HepG2 (cell line): ENCODE data around the gene HSPA1L. TPM values are rescaled to one million over a fixed set of nuclear protein-coding genes. Genes with fewer than 3 reads are reported as not detected.

Experiments used
- AFF4 ChIP-seq: sonication (generic); formaldehyde crosslinking; IDR thresholded peaks from 2 replicates; pipeline ENCODE4 v1.4.0; 2020; ENCODE audit warnings: missing genetic modification reagents
- ARNT2 ChIP-seq: sonication (generic); formaldehyde crosslinking; IDR thresholded peaks from 2 replicates; pipeline ENCODE4 v1.8.0; 2022; ENCODE audit warnings: mild to moderate bottlenecking, low read depth, missing genetic modification reagents, moderate library complexity
- BORCS8-MEF2B ChIP-seq: sonication (generic); formaldehyde crosslinking; IDR thresholded peaks from 2 replicates; pipeline ENCODE4 v1.8.0; 2022; ENCODE audit warnings: mild to moderate bottlenecking, missing genetic modification reagents
- CHD4 ChIP-seq: fragments of 200-600 bp; sonication (generic); IDR thresholded peaks from 2 replicates; pipeline ENCODE4 v1.7.0; 2017; ENCODE audit warnings: mild to moderate bottlenecking, low read length, borderline replicate concordance
- GLMP ChIP-seq: sonication (generic); formaldehyde crosslinking; IDR thresholded peaks from 2 replicates; pipeline ENCODE4 v1.9.0; 2021; ENCODE audit warnings: missing genetic modification reagents, mild to moderate bottlenecking, borderline replicate concordance
- GRHL1 ChIP-seq: sonication (generic); formaldehyde crosslinking; conservative IDR thresholded peaks from 2 replicates; pipeline ENCODE4 v1.8.0; 2022; ENCODE audit warnings: missing genetic modification reagents
- HNRNPH1 ChIP-seq: fragments of 200-400 bp; formaldehyde crosslinking; optimal IDR thresholded peaks from 2 replicates; pipeline ENCODE3; 2017; ENCODE audit warnings: mild to moderate bottlenecking, low read depth, low read length
- MAFK ChIP-seq, 2 experiments: IDR thresholded peaks in 1 of 2; conservative IDR thresholded peaks in 1 of 2; 2 replicates each; pipeline ENCODE4 v1.6.1; 2011; ENCODE audit warnings: improper control_type of control experiment in 2 of 2, low read length in 2 of 2
- PLSCR1 ChIP-seq: sonication (generic); formaldehyde crosslinking; IDR thresholded peaks from 2 replicates; pipeline ENCODE4 v1.5.0; 2020; ENCODE audit warnings: missing genetic modification reagents, mild to moderate bottlenecking, borderline replicate concordance
- SNRNP70 ChIP-seq: fragments of 200-400 bp; formaldehyde crosslinking; IDR thresholded peaks from 2 replicates; pipeline ENCODE4 v1.6.1; 2017; ENCODE audit warnings: mild to moderate bottlenecking, low read depth, low read length, moderate library complexity
- SRSF9 ChIP-seq: fragments of 200-400 bp; formaldehyde crosslinking; IDR thresholded peaks from 2 replicates; pipeline ENCODE4 v1.6.1; 2018; ENCODE audit warnings: borderline replicate concordance, mild to moderate bottlenecking, low read depth, low read length; ENCODE audit not compliant: insufficient read depth, poor library complexity, severe bottlenecking
- THAP8 ChIP-seq: sonication (generic); formaldehyde crosslinking; IDR thresholded peaks from 2 replicates; pipeline ENCODE4 v1.5.1; 2020; ENCODE audit warnings: missing genetic modification reagents, mild to moderate bottlenecking, borderline replicate concordance
- ZBTB25 ChIP-seq: IDR thresholded peaks from 2 replicates; pipeline ENCODE4 v1.6.1; 2018; ENCODE audit warnings: missing genetic modification reagents
- ZFP36L1 ChIP-seq: sonication (generic); formaldehyde crosslinking; IDR thresholded peaks from 2 replicates; pipeline ENCODE4 v1.8.0; 2022; ENCODE audit warnings: mild to moderate bottlenecking, missing genetic modification reagents, moderate library complexity
- ZKSCAN1 ChIP-seq: fragments of 150-350 bp; IDR thresholded peaks from 2 replicates; pipeline ENCODE4 v1.6.1; 2014; ENCODE audit warnings: low read length
- ZMYM2 ChIP-seq: sonication (generic); formaldehyde crosslinking; IDR thresholded peaks from 2 replicates; pipeline ENCODE4 v1.8.0; 2022; ENCODE audit warnings: mild to moderate bottlenecking, missing genetic modification reagents
- ZNF501 ChIP-seq: sonication (generic); formaldehyde crosslinking; IDR thresholded peaks from 2 replicates; pipeline ENCODE4 v1.5.1; 2020; ENCODE audit warnings: mild to moderate bottlenecking, moderate library complexity, missing genetic modification reagents
- ZNF768 ChIP-seq: sonication (generic); formaldehyde crosslinking; IDR thresholded peaks from 2 replicates; pipeline ENCODE4 v1.4.0; 2020; ENCODE audit warnings: missing genetic modification reagents
- ZSCAN22 ChIP-seq: sonication (generic); formaldehyde crosslinking; IDR thresholded peaks from 2 replicates; pipeline ENCODE4 v1.4.0; 2020; ENCODE audit warnings: mild to moderate bottlenecking, missing genetic modification reagents
- polyA plus RNA-seq, 8 experiments: library from polyadenylated mRNA; depleted of rRNA in 3 of 8; stranded (reverse) in 7 of 8; unstranded in 1 of 8; fragments of >200 nt; fragmentation: Illumina TruSeq in 4 of 8; extraction: Trizol in 4 of 8; gene quantifications; 2 replicates each; pipeline versions ENCODE4 v1.2.1 to v1.2.3, GENCODE V29; 2011 to 2016; ENCODE audit warnings: low read depth in 4 of 8, missing spikeins in 1 of 8, mixed read lengths in 1 of 8; ENCODE audit not compliant: insufficient read depth in 1 of 8
- total RNA-seq, 5 experiments: library from RNA; depleted of rRNA; stranded (reverse); fragments of >200 nt; fragmentation: Illumina TruSeq; extraction: Trizol; gene quantifications; 2 replicates each; pipeline ENCODE4 v1.2.3, GENCODE V29; 2016; ENCODE audit warnings: low read depth in 1 of 5

HSPA1L gene
- total and polyA plus RNA-seq, 2 of the 13 experiments (the other 11 are each of a cell fraction or from before 2014, with no cell fraction given): 0.55 to 1.0 TPM

- TF ChIP-seq AFF4 (CRISPR knock-in tag): peak; percentile 66; the same call in 1 of the 2 replicates
- no peak for TF ChIP-seq MAFK (conservative IDR thresholded peaks at IDR 0.05 in 1 of 2, IDR thresholded peaks at IDR 0.05 in 1 of 2; ENCODE audit: low read length in 2 of 2)
- TF ChIP-seq GRHL1 (CRISPR knock-in tag): no peak
- TF ChIP-seq ZKSCAN1: no peak
- 0 out of 2 replicates have a peak, but pooled peaks have one; percentile 16 for TF ChIP-seq ZBTB25 (CRISPR knock-in tag)
- 0 out of 2 replicates have a peak, but pooled peaks have one; percentile 9 for TF ChIP-seq BORCS8-MEF2B (CRISPR knock-in tag)
- no peak for TF ChIP-seq GLMP (CRISPR knock-in tag)
- no peak for TF ChIP-seq ZMYM2 (CRISPR knock-in tag)
- TF ChIP-seq ZSCAN22 (CRISPR knock-in tag): no peak
- no peak for TF ChIP-seq CHD4
- TF ChIP-seq ZNF501 (CRISPR knock-in tag): peak; percentile 66
- TF ChIP-seq SRSF9: no peak
- TF ChIP-seq SNRNP70: no peak
- no peak for TF ChIP-seq ZNF768
- peak; percentile 49; the same call in 1 of the 2 replicates for TF ChIP-seq ARNT2 (CRISPR knock-in tag)
- no peak for TF ChIP-seq PLSCR1
- no peak for TF ChIP-seq THAP8
- TF ChIP-seq HNRNPH1: no peak
- 0 out of 2 replicates have a peak, but pooled peaks have one; percentile 44 for TF ChIP-seq ZFP36L1 (CRISPR knock-in tag)
Measured at GRCh38 chr6:31794866-31795615, 20.0 kb downstream of the HSPA1L start (continued).
